ENCODE measurements around the gene MAP2K6. TPM values are rescaled to one million over a fixed set of nuclear protein-coding genes. Genes with fewer than 3 reads are reported as not detected.

The MAP2K6 gene
- total and polyA plus RNA-seq, 3 donors from 2014 or later, result 2.6 to 2.8 (median 2.7) TPM

DNA sequence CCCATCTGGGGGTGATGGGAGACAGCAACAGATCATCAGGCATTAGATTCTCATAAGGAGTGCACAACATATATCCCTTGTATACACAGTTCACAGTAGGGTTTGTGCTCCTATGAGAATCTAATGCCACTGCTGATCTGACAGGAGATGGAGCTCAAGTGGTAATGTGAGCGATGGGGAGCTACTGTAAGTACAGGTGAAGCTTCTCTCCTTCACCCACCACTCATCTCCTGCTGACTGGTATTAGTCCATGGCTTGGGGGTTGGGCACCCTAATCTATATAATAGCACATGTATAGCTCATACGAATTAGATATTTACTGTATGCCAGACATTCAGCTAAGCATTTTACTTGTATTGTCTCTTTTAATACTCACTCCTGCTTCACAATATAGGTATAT lies 101.7 kb downstream of the MAP2K6 start:
- 94 to 96% methylated on average over 2 of the region's 2 CpGs for WGBS, 2 donors
- DNase-seq, result no peak
- intact Hi-C loops (cut with DNase I; ENCODE audit: low total_unique reads), result no loop called here
- TF ChIP-seq, protein P1, sequence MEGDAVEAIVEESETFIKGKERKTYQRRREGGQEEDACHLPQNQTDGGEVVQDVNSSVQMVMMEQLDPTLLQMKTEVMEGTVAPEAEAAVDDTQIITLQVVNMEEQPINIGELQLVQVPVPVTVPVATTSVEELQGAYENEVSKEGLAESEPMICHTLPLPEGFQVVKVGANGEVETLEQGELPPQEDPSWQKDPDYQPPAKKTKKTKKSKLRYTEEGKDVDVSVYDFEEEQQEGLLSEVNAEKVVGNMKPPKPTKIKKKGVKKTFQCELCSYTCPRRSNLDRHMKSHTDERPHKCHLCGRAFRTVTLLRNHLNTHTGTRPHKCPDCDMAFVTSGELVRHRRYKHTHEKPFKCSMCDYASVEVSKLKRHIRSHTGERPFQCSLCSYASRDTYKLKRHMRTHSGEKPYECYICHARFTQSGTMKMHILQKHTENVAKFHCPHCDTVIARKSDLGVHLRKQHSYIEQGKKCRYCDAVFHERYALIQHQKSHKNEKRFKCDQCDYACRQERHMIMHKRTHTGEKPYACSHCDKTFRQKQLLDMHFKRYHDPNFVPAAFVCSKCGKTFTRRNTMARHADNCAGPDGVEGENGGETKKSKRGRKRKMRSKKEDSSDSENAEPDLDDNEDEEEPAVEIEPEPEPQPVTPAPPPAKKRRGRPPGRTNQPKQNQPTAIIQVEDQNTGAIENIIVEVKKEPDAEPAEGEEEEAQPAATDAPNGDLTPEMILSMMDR (IDR thresholded peaks at IDR 0.05), result no peak
- no peak for TF ChIP-seq POLR2A (IDR thresholded peaks at IDR 0.05)
- Histone ChIP-seq H3K4me3 (no peak overlapping the region), H3K27ac (no peak overlapping the region), H3K27me3 (no peaks in the 10 kb centered on the region), H3K9me3 (no peaks in the 10 kb centered on the region), H3K4me1 (no peaks in the 10 kb centered on the region), H3K36me3 (ENCODE audit: low read depth, missing control alignments) (no peaks in the 10 kb centered on the region)

- H3K9me3 ChIP-seq, result no peaks in the 10 kb centered on the region
- 74 to 92% methylated on average over 2 of the region's 2 CpGs for WGBS, 2 donors
- intact Hi-C loops (cut with DNase I; ENCODE audit: low total_unique reads), result no loop called here
- no peak for DNase-seq
- H3K27me3 ChIP-seq, result no peaks in the 10 kb centered on the region
- no peaks in the 10 kb centered on the region for H3K36me3 ChIP-seq (ENCODE audit: low read depth, missing control alignments)
- no peak overlapping the region for H3K27ac ChIP-seq
- H3K4me3 ChIP-seq, result no peak overlapping the region
- TF ChIP-seq POLR2A (IDR thresholded peaks at IDR 0.05), result no peak
- TF ChIP-seq, protein P1 (IDR thresholded peaks at IDR 0.05), result no peak
- H3K4me1 ChIP-seq, result no peaks in the 10 kb centered on the region
Observed at GRCh38 chr17:69516911-69517310, 102.4 kb downstream of the MAP2K6 start.

DNA sequence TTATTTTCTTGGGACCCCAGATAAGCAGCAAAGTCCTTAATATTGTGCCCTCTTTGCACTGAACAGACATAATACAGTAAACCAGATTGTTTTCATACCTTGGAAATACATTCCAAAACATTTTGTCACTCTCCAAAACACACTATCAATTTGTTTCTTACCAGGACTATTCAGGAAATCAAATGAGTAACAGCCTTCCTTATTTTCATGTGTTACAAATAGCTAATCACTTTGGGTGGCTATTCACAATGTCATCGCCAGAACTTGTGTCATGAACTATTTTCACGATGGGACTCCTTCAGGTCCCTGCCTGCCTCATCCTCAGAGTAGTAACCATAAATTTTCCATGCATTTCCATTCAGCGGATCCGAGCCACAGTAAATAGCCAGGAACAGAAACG lies 104.5 kb downstream of the MAP2K6 start:
- TF ChIP-seq, protein P1 (IDR thresholded peaks at IDR 0.05), result no peak
- TF ChIP-seq POLR2A (IDR thresholded peaks at IDR 0.05), result no peak
- H3K9me3 ChIP-seq, result no peaks in the 10 kb centered on the region
- no peak overlapping the region for H3K4me3 ChIP-seq
- no peaks in the 10 kb centered on the region for H3K36me3 ChIP-seq (ENCODE audit: low read depth, missing control alignments)
- H3K27ac ChIP-seq, result no peak overlapping the region
- H3K4me1 ChIP-seq, result no peaks in the 10 kb centered on the region
- no peaks in the 10 kb centered on the region for H3K27me3 ChIP-seq
- 95% methylated on average over 5 of the region's 5 CpGs for WGBS, 2 donors
- intact Hi-C loops (cut with DNase I; ENCODE audit: low total_unique reads), result no loop called here
- DNase-seq, result no peak

- H3K4me3 ChIP-seq, result no peak overlapping the region
- H3K27me3 ChIP-seq, result no peaks in the 10 kb centered on the region
- no peaks in the 10 kb centered on the region for H3K36me3 ChIP-seq (ENCODE audit: low read depth, missing control alignments)
- H3K9me3 ChIP-seq, result no peaks in the 10 kb centered on the region
- 56 to 66% methylated on average over 7 of the region's 7 CpGs for WGBS, 2 donors
- no peak overlapping the region for H3K27ac ChIP-seq
- intact Hi-C loops (cut with DNase I; ENCODE audit: low total_unique reads), result no loop called here
- no peaks in the 10 kb centered on the region for H3K4me1 ChIP-seq
- DNase-seq, result peak; percentile 45
- no peak for TF ChIP-seq POLR2A (IDR thresholded peaks at IDR 0.05)
- TF ChIP-seq, protein P1 (IDR thresholded peaks at IDR 0.05), result peak; percentile 64 to 77 (median 67)
Observed at GRCh38 chr17:69523244-69523861, 108.9 kb downstream of the MAP2K6 start.

DNA sequence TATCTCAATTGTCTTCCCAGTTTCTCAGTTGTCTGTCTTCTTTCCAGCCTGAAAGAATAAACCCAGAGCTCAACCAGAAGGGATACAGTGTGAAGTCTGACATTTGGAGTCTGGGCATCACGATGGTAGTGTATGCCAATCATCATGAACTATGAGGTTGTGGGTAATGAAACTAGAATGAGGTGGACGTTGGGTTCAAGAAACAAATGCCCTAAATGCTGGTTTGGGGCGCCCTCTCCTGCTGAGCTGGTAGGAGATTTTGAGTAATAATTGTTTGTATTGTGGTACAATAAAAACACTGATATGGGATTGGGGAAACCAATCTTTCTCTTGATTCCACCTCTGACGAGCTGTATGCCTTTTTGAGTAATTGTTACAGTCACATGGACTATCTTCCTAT lies 110.4 kb downstream of the MAP2K6 start:
- no peak overlapping the region for H3K27ac ChIP-seq
- no peaks in the 10 kb centered on the region for H3K27me3 ChIP-seq
- H3K4me3 ChIP-seq, result no peak overlapping the region
- no peak for TF ChIP-seq POLR2A (IDR thresholded peaks at IDR 0.05)
- TF ChIP-seq, protein P1 (IDR thresholded peaks at IDR 0.05), result no peak
- no peaks in the 10 kb centered on the region for H3K36me3 ChIP-seq (ENCODE audit: low read depth, missing control alignments)
- H3K4me1 ChIP-seq, result no peaks in the 10 kb centered on the region
- DNase-seq, result no peak
- intact Hi-C loops (cut with DNase I; ENCODE audit: low total_unique reads), result no loop called here
- no peaks in the 10 kb centered on the region for H3K9me3 ChIP-seq
- 73 to 87% methylated on average over 4 of the region's 4 CpGs for WGBS, 2 donors
